ENCODE results near the gene C20orf141. TPM values are rescaled to one million over a fixed set of nuclear protein-coding genes. Genes with fewer than 3 reads are reported as not detected.

The C20orf141 gene
- total RNA-seq, 4 donors from 2014 or later: not detected

GRCh38 chr20:2846698-2847097 is 31.9 kb downstream of the C20orf141 start:
- WGBS, 2 donors: 82 to 88% methylated on average over 5 of the region's 5 CpGs
- TF ChIP-seq POLR2A (IDR thresholded peaks at IDR 0.05) (no peak), CTCF (IDR thresholded peaks at IDR 0.05) (no peak)
- no peak overlapping the region for H3K4me3 ChIP-seq (ENCODE audit: low read depth, poor library complexity, severe bottlenecking)
- no peak for DNase-seq (ENCODE audit: low spot score in 2 of 2)
- intact Hi-C loops (cut with DNase I; ENCODE audit: low total_unique reads): no loop called here

GRCh38 chr20:2847802-2848201 is 33.0 kb downstream of the C20orf141 start:
- DNase-seq (ENCODE audit: low spot score in 2 of 2): peak in 1 of 2 donors; percentile 14
- WGBS, 2 donors: 91 to 97% methylated on average over 4 of the region's 4 CpGs
- no peak overlapping the region for H3K4me3 ChIP-seq (ENCODE audit: low read depth, poor library complexity, severe bottlenecking)
- intact Hi-C loops (cut with DNase I; ENCODE audit: low total_unique reads): no loop called here
- TF ChIP-seq POLR2A (IDR thresholded peaks at IDR 0.05): no peak
- TF ChIP-seq CTCF (IDR thresholded peaks at IDR 0.05): no peak

- no peak for DNase-seq (ENCODE audit: low spot score in 2 of 2)
- WGBS, 2 donors: 85 to 93% methylated on average over 4 of the region's 4 CpGs
- intact Hi-C loops (cut with DNase I; ENCODE audit: low total_unique reads): no loop called here
- H3K4me3 ChIP-seq (ENCODE audit: low read depth, poor library complexity, severe bottlenecking): no peak overlapping the region
- TF ChIP-seq POLR2A (IDR thresholded peaks at IDR 0.05) (no peak), CTCF (IDR thresholded peaks at IDR 0.05) (no peak)
Measured at GRCh38 chr20:2849529-2849928, 34.7 kb downstream of the C20orf141 start.

GRCh38 chr20:2851086-2851485 is 36.3 kb downstream of the C20orf141 start:
- no peak for TF ChIP-seq POLR2A (IDR thresholded peaks at IDR 0.05)
- TF ChIP-seq CTCF (IDR thresholded peaks at IDR 0.05): no peak
- intact Hi-C loops (cut with DNase I; ENCODE audit: low total_unique reads): no loop called here
- H3K4me3 ChIP-seq (ENCODE audit: low read depth, poor library complexity, severe bottlenecking): no peak overlapping the region
- 88 to 93% methylated on average over 10 of the region's 10 CpGs for WGBS, 2 donors
- DNase-seq (ENCODE audit: low spot score in 2 of 2): peak in 1 of 2 donors; percentile 29

GRCh38 chr20:2858591-2858990 is 43.8 kb downstream of the C20orf141 start:
- DNase-seq (ENCODE audit: low spot score in 2 of 2): no peak
- no peak overlapping the region for H3K4me3 ChIP-seq (ENCODE audit: low read depth, poor library complexity, severe bottlenecking)
- WGBS, 2 donors: 75 to 76% methylated on average over 2 of the region's 2 CpGs
- TF ChIP-seq CTCF (IDR thresholded peaks at IDR 0.05) (no peak), POLR2A (IDR thresholded peaks at IDR 0.05) (no peak)
- intact Hi-C loops (cut with DNase I; ENCODE audit: low total_unique reads): no loop called here

Data from lower leg skin (tissue), 4 donors.